Progenitor cell of endocrine pancreas (in vitro differentiated cells): ENCODE measurements around the gene RAB6B. TPM values are rescaled to one million over a fixed set of nuclear protein-coding genes. Genes with fewer than 3 reads are reported as not detected.

Source experiments
- DNase-seq: peaks from one replicate; pipeline ENCODE4 v3.0.0; 2021; ENCODE audit warnings: low spot score; ENCODE audit not compliant: unreplicated experiment
- H3K27ac Mint-ChIP-seq: 2 replicates; pipeline ENCODE4 v1.8.0; 2021; ENCODE audit warnings: mild to moderate bottlenecking, moderate library complexity, mixed read lengths
- H3K27me3 Mint-ChIP-seq: 2 replicates; pipeline ENCODE4 v1.8.0; 2021; ENCODE audit warnings: mixed read lengths
- H3K36me3 Mint-ChIP-seq: 2 replicates; pipeline ENCODE4 v1.8.0; 2022; ENCODE audit warnings: mixed read lengths; ENCODE audit not compliant: insufficient read depth
- H3K4me1 Mint-ChIP-seq: 2 replicates; pipeline ENCODE4 v1.8.0; 2021; ENCODE audit warnings: low read depth, mixed read lengths
- H3K4me3 Mint-ChIP-seq: 2 replicates; pipeline ENCODE4 v1.8.0; 2021; ENCODE audit warnings: low read depth, mild to moderate bottlenecking, moderate library complexity, mixed read lengths
- H3K9me3 Mint-ChIP-seq: 2 replicates; pipeline ENCODE4 v1.8.0; 2021; ENCODE audit warnings: low read depth, mixed read lengths
- long read RNA-seq: library from polyadenylated mRNA; unstranded; transcript quantifications from one replicate; pipeline ENCODE4 v2.0.0, GENCODE V29; 2020
- total RNA-seq: library from RNA; stranded (reverse); gene quantifications from 2 replicates; pipeline ENCODE4 v1.2.1, GENCODE V29; 2021
- TF ChIP-seq, protein P1 (sequence below): fragments of 200-600 bp; sonication (generic); IDR thresholded peaks from one replicate; pipeline ENCODE4 v1.5.0; 2021; ENCODE audit warnings: antibody characterized with exemption, mild to moderate bottlenecking; ENCODE audit not compliant: unreplicated experiment

Gene RAB6B
- 10.5 and 12.9 TPM in 2 replicates for total RNA-seq
- long read RNA-seq, partial matches to known transcripts: 0 of 4 reads
- long read RNA-seq, other reads (novel, unspliced or antisense): 4 of 4 reads

DNA sequence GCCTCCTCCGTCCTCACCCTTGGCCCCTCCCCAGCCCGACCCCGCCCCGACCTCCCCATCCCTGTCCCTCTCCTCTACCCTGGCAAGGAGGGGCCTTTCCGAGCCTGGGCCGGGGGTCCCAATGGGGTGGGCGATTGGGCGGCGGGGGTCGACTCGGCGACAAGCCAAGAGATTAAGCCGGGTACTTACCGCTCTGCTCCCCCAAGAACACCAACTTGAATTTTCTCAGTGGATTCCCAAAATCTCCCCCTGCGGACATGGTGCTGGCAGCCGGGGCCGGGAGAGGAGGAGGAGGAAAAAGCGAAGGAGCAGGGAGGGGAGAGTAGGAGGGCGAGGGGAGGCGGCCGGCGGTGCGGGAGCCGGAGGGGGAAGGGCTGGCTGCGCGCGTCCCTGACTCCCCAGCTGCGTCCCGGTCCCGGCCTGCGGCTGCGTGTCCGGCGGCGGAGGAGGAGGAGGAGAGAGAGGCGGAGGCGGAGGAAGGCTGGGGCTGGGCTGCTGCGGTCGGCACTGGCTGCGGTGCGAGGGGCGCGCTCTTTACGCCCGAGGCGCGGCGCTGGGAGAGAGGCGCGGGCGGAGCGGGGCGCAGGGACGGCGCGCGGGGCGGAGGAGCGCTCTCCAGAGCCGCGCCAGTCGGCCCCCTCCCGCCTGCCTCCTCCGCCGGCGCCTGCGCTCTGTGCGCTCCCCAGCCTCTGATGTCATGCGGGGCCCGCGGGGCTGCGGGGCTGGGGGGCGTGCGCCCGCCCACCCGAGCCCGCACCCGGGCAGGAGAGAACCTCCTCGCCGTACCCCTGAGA, at the start of gene RAB6B:
RAB6B (minus strand) TSS at position 675 of the 794 bp plus-strand sequence; CDS start at position 259, 416 bp downstream.
- TF ChIP-seq, protein P1, sequence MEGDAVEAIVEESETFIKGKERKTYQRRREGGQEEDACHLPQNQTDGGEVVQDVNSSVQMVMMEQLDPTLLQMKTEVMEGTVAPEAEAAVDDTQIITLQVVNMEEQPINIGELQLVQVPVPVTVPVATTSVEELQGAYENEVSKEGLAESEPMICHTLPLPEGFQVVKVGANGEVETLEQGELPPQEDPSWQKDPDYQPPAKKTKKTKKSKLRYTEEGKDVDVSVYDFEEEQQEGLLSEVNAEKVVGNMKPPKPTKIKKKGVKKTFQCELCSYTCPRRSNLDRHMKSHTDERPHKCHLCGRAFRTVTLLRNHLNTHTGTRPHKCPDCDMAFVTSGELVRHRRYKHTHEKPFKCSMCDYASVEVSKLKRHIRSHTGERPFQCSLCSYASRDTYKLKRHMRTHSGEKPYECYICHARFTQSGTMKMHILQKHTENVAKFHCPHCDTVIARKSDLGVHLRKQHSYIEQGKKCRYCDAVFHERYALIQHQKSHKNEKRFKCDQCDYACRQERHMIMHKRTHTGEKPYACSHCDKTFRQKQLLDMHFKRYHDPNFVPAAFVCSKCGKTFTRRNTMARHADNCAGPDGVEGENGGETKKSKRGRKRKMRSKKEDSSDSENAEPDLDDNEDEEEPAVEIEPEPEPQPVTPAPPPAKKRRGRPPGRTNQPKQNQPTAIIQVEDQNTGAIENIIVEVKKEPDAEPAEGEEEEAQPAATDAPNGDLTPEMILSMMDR: no peak
- H3K4me1 Mint-ChIP-seq: no peaks in the 10 kb centered on the region
- peak within 1 kb of the TSS; percentile 93 for H3K27ac Mint-ChIP-seq
- no peaks in the 10 kb centered on the region for H3K9me3 Mint-ChIP-seq
- H3K27me3 Mint-ChIP-seq: peaks cover 78% of the 10 kb centered on the region
- peak; percentile 33 for DNase-seq
- H3K36me3 Mint-ChIP-seq: no peaks in the 10 kb centered on the region
- peak within 1 kb of the TSS; percentile 85 for H3K4me3 Mint-ChIP-seq

DNA sequence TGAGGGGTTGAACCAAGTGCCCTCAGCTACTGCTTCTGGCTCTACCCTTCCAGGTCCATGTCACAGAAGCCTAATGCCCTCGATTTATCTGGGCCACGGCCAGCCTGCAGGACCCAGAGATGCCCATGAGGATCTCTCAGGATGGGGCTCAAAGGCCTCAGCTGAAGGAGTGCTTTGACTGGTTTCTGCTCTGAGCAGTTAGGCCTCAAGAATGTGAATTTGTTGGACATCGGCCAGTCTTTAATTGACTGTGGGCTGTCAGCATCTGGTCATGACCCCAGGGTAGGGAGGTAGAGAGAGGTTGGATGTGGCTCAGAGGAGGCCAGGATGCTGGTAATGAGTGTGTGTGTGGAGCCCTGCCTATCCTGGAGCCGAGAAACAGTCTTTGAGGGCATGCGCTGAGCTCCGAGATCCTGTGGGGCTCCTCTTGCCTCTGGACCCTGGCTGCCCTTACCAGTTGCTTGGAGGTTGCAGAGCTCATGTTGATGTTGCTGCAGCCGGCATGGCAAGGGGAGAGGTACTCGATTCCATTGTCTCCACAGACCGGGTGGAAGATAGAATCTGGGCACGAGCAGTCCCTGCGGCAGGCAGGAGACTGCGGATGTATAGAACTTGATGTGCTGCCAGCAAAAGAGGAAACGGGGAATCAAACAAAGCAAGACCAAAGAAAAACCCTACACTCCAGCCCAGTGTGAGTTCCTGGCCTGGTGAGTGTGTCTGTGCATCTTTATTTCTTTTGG, 49.1 kb upstream of the RAB6B start:
- DNase-seq: no peak
- Mint-ChIP-seq H3K4me3 (no peak overlapping the region), H3K36me3 (peaks cover 10% of the 10 kb centered on the region), H3K27ac (no peak overlapping the region), H3K4me1 (peaks cover 4% of the 10 kb centered on the region), H3K9me3 (no peaks in the 10 kb centered on the region), H3K27me3 (no peaks in the 10 kb centered on the region)
- TF ChIP-seq, protein P1: no peak

- no peak for DNase-seq
- Mint-ChIP-seq H3K27ac (no peak overlapping the region), H3K4me3 (no peak overlapping the region), H3K4me1 (peaks cover 4% of the 10 kb centered on the region), H3K27me3 (no peaks in the 10 kb centered on the region), H3K36me3 (peaks cover 9% of the 10 kb centered on the region), H3K9me3 (no peaks in the 10 kb centered on the region)
- TF ChIP-seq, protein P1: no peak
Observed at GRCh38 chr3:133944181-133944580, 48.5 kb upstream of the RAB6B start.

DNA sequence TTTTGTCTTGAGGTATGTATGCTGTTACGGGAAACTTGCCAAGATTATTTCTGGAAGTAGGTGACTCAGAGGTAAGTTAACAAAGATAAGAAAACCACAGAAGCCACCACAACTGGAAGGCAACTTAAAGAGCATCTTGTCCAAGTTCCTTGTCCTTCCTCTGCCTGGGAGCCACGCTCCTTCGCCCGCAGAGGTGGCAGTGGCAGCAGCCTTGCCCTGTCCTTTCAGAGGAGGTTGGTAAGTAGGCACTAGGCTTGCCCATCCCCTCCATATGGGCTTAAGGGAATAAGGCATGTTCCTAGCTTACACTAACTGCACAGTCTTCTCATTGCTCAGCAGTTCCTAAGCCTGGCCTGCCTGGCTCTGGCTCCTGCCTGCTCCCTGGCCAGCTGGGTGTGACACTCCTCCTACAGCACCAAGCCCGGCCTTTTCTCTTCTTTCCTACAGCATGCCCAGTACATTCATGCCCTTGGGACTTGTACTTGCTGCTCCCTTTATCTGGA, 48.0 kb upstream of the RAB6B start:
- Mint-ChIP-seq H3K36me3 (peaks cover 8% of the 10 kb centered on the region), H3K4me3 (no peak overlapping the region), H3K4me1 (peaks cover 4% of the 10 kb centered on the region), H3K27ac (no peak overlapping the region), H3K9me3 (no peaks in the 10 kb centered on the region), H3K27me3 (no peaks in the 10 kb centered on the region)
- DNase-seq: no peak
- TF ChIP-seq, protein P1: no peak

GRCh38 chr3:133943031-133943535, 47.4 kb upstream of the RAB6B start:
- Mint-ChIP-seq H3K27me3 (no peaks in the 10 kb centered on the region), H3K4me3 (no peak overlapping the region), H3K4me1 (peaks cover 4% of the 10 kb centered on the region), H3K9me3 (no peaks in the 10 kb centered on the region), H3K27ac (no peak overlapping the region), H3K36me3 (peaks cover 10% of the 10 kb centered on the region)
- TF ChIP-seq, protein P1: no peak
- no peak for DNase-seq
